ENCODE results near the gene PHGDH.

The PHGDH gene

GRCh38 chr1:119790451-119791198 lies 78.9 kb downstream of the PHGDH start:
- ATAC-seq (ENCODE audit: low read depth), result no peak
- Histone ChIP-seq H3K4me3 (ENCODE audit: severe bottlenecking) (no peak overlapping the region), H3K36me3 (ENCODE audit: low read depth) (no peaks in the 10 kb centered on the region), H3K4me1 (ENCODE audit: insufficient read depth, poor library complexity, severe bottlenecking) (peaks cover 27% of the 10 kb centered on the region), H3K9me3 (ENCODE audit: severe bottlenecking) (no peaks in the 10 kb centered on the region), H3K27me3 (ENCODE audit: insufficient read depth, poor library complexity, severe bottlenecking) (no peaks in the 10 kb centered on the region), H3K27ac (ENCODE audit: poor library complexity, severe bottlenecking) (no peak overlapping the region)
- TF ChIP-seq CTCF (IDR thresholded peaks at IDR 0.05; ENCODE audit: poor library complexity, severe bottlenecking), result no peak
- DNase-seq (ENCODE audit: low spot score), result no peak

GRCh38 chr1:119791377-119791776 lies 79.6 kb downstream of the PHGDH start:
- no peaks in the 10 kb centered on the region for H3K27me3 ChIP-seq (ENCODE audit: insufficient read depth, poor library complexity, severe bottlenecking)
- H3K4me3 ChIP-seq (ENCODE audit: severe bottlenecking), result no peak overlapping the region
- H3K27ac ChIP-seq (ENCODE audit: poor library complexity, severe bottlenecking), result no peak overlapping the region
- H3K36me3 ChIP-seq (ENCODE audit: low read depth), result no peaks in the 10 kb centered on the region
- H3K9me3 ChIP-seq (ENCODE audit: severe bottlenecking), result no peaks in the 10 kb centered on the region
- no peak for DNase-seq (ENCODE audit: low spot score)
- 0 out of 3 replicates have a peak, but pooled peaks have one; percentile 51 for ATAC-seq (ENCODE audit: low read depth)
- H3K4me1 ChIP-seq (ENCODE audit: insufficient read depth, poor library complexity, severe bottlenecking), result peaks cover 20% of the 10 kb centered on the region
- TF ChIP-seq CTCF (IDR thresholded peaks at IDR 0.05; ENCODE audit: poor library complexity, severe bottlenecking), result no peak

Data from RWPE2 (cell line).